OCI-LY3 (cell line): Measurements from ENCODE around the gene ARVCF.
"Not testable (repeated sequence)": the region's sequence is repeated elsewhere in the genome, so short reads cannot be mapped to it uniquely, and the experiment has no call there.

Experiments
- H2AFZ ChIP-seq: fragments of 200-600, 300-600 bp; shearing (Covaris generic); 2 replicates; pipeline ENCODE4 v1.6.0; 2014; ENCODE audit warnings: antibody characterized with exemption, low read depth, low read length
- H3K27ac ChIP-seq: fragments of 200-600, 300-600 bp; sonication (generic); 2 replicates; pipeline ENCODE4 v1.5.1; 2014; ENCODE audit warnings: mild to moderate bottlenecking, low read length, moderate library complexity, mixed read lengths
- H3K27me3 ChIP-seq: fragments of 200-600, 300-600 bp; sonication (generic); 2 replicates; pipeline ENCODE4 v1.6.1; 2014; ENCODE audit warnings: low read depth, low read length, mixed read lengths
- H3K36me3 ChIP-seq: fragments of 200-600, 300-600 bp; sonication (generic); replicated peaks from 2 replicates; pipeline ENCODE3; 2014; ENCODE audit warnings: low read depth, low read length, mixed read lengths
- H3K4me1 ChIP-seq: fragments of 300-600, 200-600 bp; sonication (generic); 2 replicates; pipeline ENCODE4 v1.6.1; 2014; ENCODE audit warnings: low read length, mixed read lengths
- H3K4me2 ChIP-seq: fragments of 200-600, 300-600 bp; sonication (generic); 2 replicates; pipeline ENCODE4 v1.6.1; 2014; ENCODE audit warnings: low read length, mixed read lengths
- H3K4me3 ChIP-seq: fragments of 300-600, 200-600 bp; sonication (generic); 2 replicates; pipeline ENCODE4 v1.5.1; 2014; ENCODE audit warnings: antibody characterized with exemption, mild to moderate bottlenecking, low read length, moderate library complexity
- H3K79me2 ChIP-seq: fragments of 300-600, 200-600 bp; shearing (Covaris generic); 2 replicates; pipeline ENCODE4 v1.6.1; 2014; ENCODE audit warnings: mild to moderate bottlenecking, low read length, mixed read lengths
- H3K9ac ChIP-seq: fragments of 300-600, 200-600 bp; shearing (Covaris generic); 2 replicates; pipeline ENCODE4 v1.6.0; 2014; ENCODE audit warnings: mild to moderate bottlenecking, low read length, moderate library complexity
- H3K9me3 ChIP-seq: fragments of 200-600, 300-600 bp; shearing (Covaris generic); 2 replicates; pipeline ENCODE4 v1.6.1; 2014; ENCODE audit warnings: low read length, mixed read lengths; ENCODE audit not compliant: insufficient read depth
- H4K20me1 ChIP-seq: fragments of 200-600, 300-600 bp; sonication (generic); 2 replicates; pipeline ENCODE4 v1.6.1; 2016; ENCODE audit warnings: low read length, mixed read lengths; ENCODE audit not compliant: insufficient read depth
- CTCF ChIP-seq: fragments of 200-600, 300-600 bp; sonication (generic); IDR thresholded peaks from 2 replicates; pipeline ENCODE4 v1.5.1; 2014; ENCODE audit warnings: antibody characterized with exemption, low read length, low read depth
- EZH2phosphoT487 ChIP-seq: fragments of 200-600 bp; shearing (Covaris generic); IDR thresholded peaks from 2 replicates; pipeline ENCODE4 v1.6.1; 2018; ENCODE audit warnings: antibody characterized with exemption, mixed run types, low read depth

The ARVCF gene

GRCh38 chr22:19927696-19928095 lies 88.9 kb downstream of the ARVCF start:
- Histone ChIP-seq H2AFZ (no peak overlapping the region), H3K4me2 (no peak overlapping the region), H3K4me3 (no peak overlapping the region), H3K9me3 (no peaks in the 10 kb centered on the region), H3K79me2 (no peaks in the 10 kb centered on the region), H3K27me3 (no peaks in the 10 kb centered on the region), H3K9ac (no peak overlapping the region), H3K4me1 (no peaks in the 10 kb centered on the region), H3K27ac (no peak overlapping the region), H3K36me3 (no peaks in the 10 kb centered on the region), H4K20me1 (no peaks in the 10 kb centered on the region; the same call in none of the 2 replicates)
- TF ChIP-seq EZH2phosphoT487: no peak
- no peak for TF ChIP-seq CTCF

- H3K36me3 ChIP-seq, H3K9ac ChIP-seq, H2AFZ ChIP-seq: not testable (repeated sequence)
Measured at GRCh38 chr22:19926028-19926427, 90.6 kb downstream of the ARVCF start.

GRCh38 chr22:19923914-19924513 lies 92.6 kb downstream of the ARVCF start:
- no peak overlapping the region for H2AFZ ChIP-seq
- H3K27ac ChIP-seq: no peak overlapping the region

More at GRCh38 chr22:19926028-19926427, 90.6 kb downstream of the ARVCF start:
- not testable (repeated sequence) for H3K27ac ChIP-seq, H4K20me1 ChIP-seq, H3K9me3 ChIP-seq, H3K4me3 ChIP-seq, H3K4me1 ChIP-seq, H3K27me3 ChIP-seq, H3K79me2 ChIP-seq, H3K4me2 ChIP-seq

GRCh38 chr22:19921544-19922081 lies 95.0 kb downstream of the ARVCF start:
- Histone ChIP-seq H3K79me2 (no peaks in the 10 kb centered on the region), H3K27me3 (no peaks in the 10 kb centered on the region), H3K4me2 (no peak overlapping the region), H2AFZ (no peak overlapping the region), H4K20me1 (no peaks in the 10 kb centered on the region; the same call in 1 of the 2 replicates), H3K36me3 (peaks cover 9% of the 10 kb centered on the region), H3K9me3 (no peaks in the 10 kb centered on the region), H3K27ac (no peak overlapping the region), H3K4me3 (no peak overlapping the region), H3K4me1 (no peaks in the 10 kb centered on the region), H3K9ac (no peak overlapping the region)
- TF ChIP-seq EZH2phosphoT487 (no peak), CTCF (no peak)

More at GRCh38 chr22:19923914-19924513, 92.6 kb downstream of the ARVCF start:
- Histone ChIP-seq H3K9me3 (no peaks in the 10 kb centered on the region), H3K79me2 (no peaks in the 10 kb centered on the region), H3K4me3 (no peak overlapping the region), H3K36me3 (no peaks in the 10 kb centered on the region), H3K27me3 (no peaks in the 10 kb centered on the region), H4K20me1 (no peaks in the 10 kb centered on the region; the same call in 1 of the 2 replicates), H3K4me2 (no peak overlapping the region), H3K4me1 (no peaks in the 10 kb centered on the region), H3K9ac (no peak overlapping the region)
- no peak for TF ChIP-seq EZH2phosphoT487
- no peak for TF ChIP-seq CTCF
